ENCODE measurements around the gene ETS1.

The ETS1 gene

DNA sequence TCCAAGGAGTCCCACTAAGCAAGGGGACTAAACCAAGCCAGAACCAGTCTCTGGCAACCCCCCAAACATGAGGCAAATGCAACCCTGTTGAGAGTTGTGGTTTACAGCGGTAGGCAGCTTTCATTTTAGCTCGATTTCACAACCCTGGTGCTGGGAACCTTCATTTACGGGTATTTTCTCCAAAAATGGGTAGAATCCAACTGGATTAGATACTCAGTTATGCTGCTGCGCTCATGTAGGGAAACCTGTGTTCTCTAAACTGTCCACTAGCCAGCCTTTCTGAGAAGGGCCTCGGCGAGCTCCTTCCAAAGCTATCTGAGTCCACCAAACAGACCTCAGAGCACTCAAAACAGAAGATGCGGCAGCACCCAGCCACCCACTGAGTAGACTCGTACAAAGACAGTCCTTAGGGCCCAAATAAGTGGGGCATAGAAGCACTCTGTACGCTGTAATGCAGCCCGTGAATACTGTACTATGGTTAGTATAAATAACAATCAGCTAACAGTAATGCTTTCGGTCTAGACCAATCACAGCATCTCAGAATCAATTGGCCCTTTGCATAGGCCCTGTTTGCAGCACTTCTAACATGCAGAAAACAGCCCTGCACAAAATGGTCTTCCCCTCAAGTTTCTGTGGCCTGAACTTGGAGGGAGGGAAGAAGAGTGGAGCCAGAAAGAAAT is 104.7 kb downstream of the ETS1 start:
- DNase-seq (ENCODE audit: low read depth) = peak; percentile 84

- DNase-seq (ENCODE audit: low read depth) = no peak
These were observed 105.3 kb downstream of the ETS1 start for GRCh38 chr11:128482092-128482491.

DNA sequence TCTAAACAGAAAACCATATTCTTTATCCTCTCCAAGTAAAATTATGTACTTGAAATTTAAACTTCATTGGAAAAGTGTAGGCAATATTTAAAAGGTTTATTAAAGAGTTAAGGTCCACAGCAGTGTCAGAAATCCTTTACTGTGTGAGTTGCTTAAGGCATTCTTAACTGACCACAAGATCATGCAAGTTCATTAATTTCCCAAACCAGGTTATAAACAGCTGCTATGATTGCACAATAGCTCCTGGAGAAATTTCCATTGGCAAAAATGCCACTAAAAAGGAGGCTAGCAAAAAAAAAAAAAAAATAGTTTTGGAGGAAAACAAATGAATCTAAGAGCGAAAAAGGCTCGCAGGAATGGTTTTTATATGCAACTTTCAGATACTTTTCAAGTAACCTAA is 106.2 kb downstream of the ETS1 start:
- peak; percentile 94 for DNase-seq (ENCODE audit: low read depth)

GRCh38 chr11:128480665-128481064 is 106.7 kb downstream of the ETS1 start:
- DNase-seq (ENCODE audit: low read depth) = no peak

- no peak for DNase-seq (ENCODE audit: low read depth)
These were observed 107.3 kb downstream of the ETS1 start for GRCh38 chr11:128480066-128480465.

DNA sequence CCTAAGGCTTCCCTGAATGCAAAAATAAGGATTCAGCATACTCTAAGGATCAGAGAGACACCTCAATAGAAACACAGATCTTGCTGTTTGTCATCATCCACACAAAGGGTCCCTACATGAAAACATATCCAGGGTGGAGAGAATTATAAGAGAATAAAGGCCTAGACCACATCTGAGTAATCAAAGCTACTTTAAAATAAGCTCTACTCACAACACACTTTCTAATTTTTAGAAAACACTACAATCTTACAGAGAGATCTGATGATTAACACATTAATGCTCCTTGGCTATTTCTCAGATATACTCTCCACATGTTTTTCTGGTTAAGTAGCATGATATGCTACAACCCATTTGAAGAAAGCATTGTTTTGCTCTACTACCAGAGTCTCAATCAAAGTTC is 108.2 kb downstream of the ETS1 start:
- DNase-seq (ENCODE audit: low read depth) = no peak

GRCh38 chr11:128478305-128478704 is 109.1 kb downstream of the ETS1 start:
- DNase-seq (ENCODE audit: low read depth) = no peak

- no peak for DNase-seq (ENCODE audit: low read depth)
These were observed 109.5 kb downstream of the ETS1 start for GRCh38 chr11:128477811-128478210.

DNA sequence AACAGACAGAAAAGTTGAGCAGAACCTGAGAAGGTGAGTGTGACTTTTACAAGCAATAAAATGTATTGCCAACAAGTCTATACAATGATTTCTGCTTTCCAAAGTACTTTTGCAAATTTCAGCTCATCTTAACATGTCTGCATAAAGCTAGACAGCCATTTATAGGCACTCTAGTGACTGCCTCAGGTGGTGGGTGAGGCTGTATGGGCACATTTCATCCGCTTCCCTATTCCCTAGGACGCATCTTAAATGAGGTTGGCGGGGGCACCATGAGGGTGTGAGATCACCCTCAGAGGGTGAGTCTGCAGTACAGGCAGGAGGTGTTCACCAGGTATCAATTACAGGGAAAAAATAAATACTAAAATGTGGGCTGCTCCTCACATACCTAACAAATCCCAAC is 110.1 kb downstream of the ETS1 start:
- DNase-seq (ENCODE audit: low read depth) = no peak

- DNase-seq (ENCODE audit: low read depth) = peak; percentile 94
These were observed 110.6 kb downstream of the ETS1 start for GRCh38 chr11:128476729-128477128.

DNA sequence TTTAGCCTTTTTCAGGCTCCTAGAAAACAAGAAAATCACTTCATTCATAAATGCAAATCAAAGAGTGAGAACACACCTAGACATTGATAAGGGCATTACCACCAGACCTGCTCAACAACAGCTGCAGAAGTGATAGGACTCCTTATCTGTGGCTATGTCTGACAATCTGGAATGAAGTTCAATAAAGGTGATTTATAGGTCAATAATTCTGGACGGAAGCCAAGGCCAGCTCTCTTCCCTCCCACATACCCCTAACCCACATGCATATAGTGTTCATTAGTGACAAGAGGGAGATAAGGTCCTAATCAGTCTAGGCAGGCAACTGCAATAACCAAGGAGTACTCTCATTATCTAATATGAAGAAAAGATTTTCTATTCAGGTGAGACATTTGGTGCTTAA is 111.3 kb downstream of the ETS1 start:
- DNase-seq (ENCODE audit: low read depth) = no peak

- no peak for DNase-seq (ENCODE audit: low read depth)
These were observed 113.1 kb downstream of the ETS1 start for GRCh38 chr11:128474036-128474874.

- DNase-seq (ENCODE audit: low read depth) = no peak
These were observed 113.7 kb downstream of the ETS1 start for GRCh38 chr11:128473636-128474035.

GRCh38 chr11:128472128-128473089 is 114.9 kb downstream of the ETS1 start:
- peak; percentile 82 for DNase-seq (ENCODE audit: low read depth)

DNA sequence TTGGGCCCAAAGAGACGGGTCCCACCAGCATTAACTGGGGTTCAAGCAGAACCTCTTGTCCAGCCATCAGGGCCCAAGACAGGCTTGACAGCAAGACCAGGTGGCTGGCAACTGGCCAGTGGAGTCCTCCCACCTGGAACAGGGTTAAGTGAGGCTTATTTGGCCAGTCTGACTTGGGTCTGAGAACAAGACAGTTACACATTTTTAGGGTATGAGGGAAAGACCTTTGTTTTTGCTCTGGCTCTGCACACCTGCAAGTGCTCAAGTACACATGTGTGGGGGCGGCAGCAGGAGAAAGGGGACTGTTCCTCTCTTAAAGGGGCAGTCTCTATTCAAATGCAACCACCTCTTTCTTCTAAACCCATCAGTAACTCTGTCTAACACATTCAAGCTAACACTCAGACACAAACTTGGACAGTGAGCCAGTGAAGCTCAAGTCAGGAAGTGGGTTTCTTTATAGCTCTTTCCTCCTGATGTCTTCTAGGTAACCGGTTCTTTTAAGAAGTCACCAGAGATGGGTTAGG is 116.2 kb downstream of the ETS1 start:
- no peak for DNase-seq (ENCODE audit: low read depth)

DNA sequence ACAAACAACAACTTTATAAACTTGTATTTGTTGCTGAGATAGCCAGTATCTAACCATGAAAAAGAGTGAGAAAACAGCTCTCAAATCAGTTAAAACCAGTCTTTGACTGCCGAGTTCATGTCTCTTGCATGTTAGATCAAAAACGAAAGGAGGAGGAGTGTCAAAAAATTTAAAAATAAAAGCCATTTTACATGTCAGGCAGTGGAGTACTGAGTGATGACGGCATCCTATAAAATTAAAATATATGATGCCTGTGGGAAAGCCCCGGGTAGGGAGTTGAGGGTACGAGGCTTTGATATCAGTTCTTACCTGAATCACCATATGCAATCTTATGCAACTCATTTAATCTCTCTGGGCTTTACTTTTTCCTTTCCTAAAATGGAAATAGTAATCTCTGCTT is 117.3 kb downstream of the ETS1 start:
- no peak for DNase-seq (ENCODE audit: low read depth)

- DNase-seq (ENCODE audit: low read depth) = no peak
These were observed 118.1 kb downstream of the ETS1 start for GRCh38 chr11:128469220-128469619.

GRCh38 chr11:128468111-128468510 is 119.2 kb downstream of the ETS1 start:
- no peak for DNase-seq (ENCODE audit: low read depth)

- DNase-seq (ENCODE audit: low read depth) = peak; percentile 99
These were observed 119.7 kb downstream of the ETS1 start for GRCh38 chr11:128467610-128468041.

- no peak for DNase-seq (ENCODE audit: low read depth)
These were observed 120.3 kb downstream of the ETS1 start for GRCh38 chr11:128467041-128467440.

GRCh38 chr11:128465946-128466705 is 121.2 kb downstream of the ETS1 start:
- DNase-seq (ENCODE audit: low read depth) = no peak

Measured in iris pigment epithelial cell (primary cell).